ENCODE results near the gene TAL2. TPM values are rescaled to one million over a fixed set of nuclear protein-coding genes. Genes with fewer than 3 reads are reported as not detected.

The TAL2 gene
- total and polyA plus RNA-seq, 4 donors = 1.2 to 2.5 (median 1.6) TPM

Other genes with a start within 250 kb of the TAL2 start
- 10 to 100 TPM; 19.6 to 61.1 TPM for gene FSD1L, start 214.4 kb upstream of the TAL2 start, total RNA-seq
- 10 to 100 TPM; 17.6 to 31.8 TPM for gene FSD1L, start 214.4 kb upstream of the TAL2 start, polyA plus RNA-seq (ENCODE audit: insufficient read length in 2 of 2)
- 10 to 100 TPM; 24.2 to 37.7 TPM for gene FKTN, start 104.3 kb upstream of the TAL2 start, total RNA-seq
- gene FKTN, start 104.3 kb upstream of the TAL2 start, polyA plus RNA-seq (ENCODE audit: insufficient read length in 2 of 2) = 10 to 100 TPM; 20.2 to 28.0 TPM
- gene TMEM38B, start 32.1 kb downstream of the TAL2 start, total RNA-seq = 10 to 100 TPM; 13.8 to 14.6 TPM
- 10 to 100 TPM; 12.0 to 14.5 TPM for gene TMEM38B, start 32.1 kb downstream of the TAL2 start, polyA plus RNA-seq (ENCODE audit: insufficient read length in 2 of 2)